ENCODE results near the gene UBE2G2. TPM values are rescaled to one million over a fixed set of nuclear protein-coding genes. Genes with fewer than 3 reads are reported as not detected.

Gene UBE2G2
- total and polyA plus RNA-seq, 2 donors (not counting 1 experiment from before 2014, with no cell fraction given), result 49.7 to 61.9 TPM

GRCh38 chr21:44823179-44823660 lies 21.6 kb upstream of the UBE2G2 start:
- no peak overlapping the region for H3K9ac ChIP-seq (ENCODE audit: insufficient read depth, low read length)
- no peak for TF ChIP-seq CTCF (conservative IDR thresholded peaks at IDR 0.05 in 1 of 2, IDR thresholded peaks at IDR 0.05 in 1 of 2; ENCODE audit: low read depth in 1 of 2, low read length in 2 of 2)
- TF ChIP-seq EZH2 (IDR thresholded peaks at IDR 0.05; ENCODE audit: low read length, missing control alignments), result no peak

GRCh38 chr21:44822484-44823178 lies 21.0 kb upstream of the UBE2G2 start:
- no peaks in the 10 kb centered on the region for H3K9me3 ChIP-seq (ENCODE audit: control insufficient read depth, insufficient read depth, low read depth, low read length)
- no peak overlapping the region for H3K4me3 ChIP-seq (replicated peaks in 1 of 4; ENCODE audit: control extremely low read depth in 1 of 4, insufficient read depth in 1 of 4, low read depth in 3 of 4, low read length in 4 of 4)
- no peaks in the 10 kb centered on the region for H3K36me3 ChIP-seq (ENCODE audit: control insufficient read depth, insufficient read depth, low read length)
- no peak overlapping the region for H3K4me2 ChIP-seq (ENCODE audit: extremely low read depth, insufficient read depth, low read length)
- no peaks in the 10 kb centered on the region for H4K20me1 ChIP-seq (ENCODE audit: control insufficient read depth, extremely low read depth, insufficient read depth, low read length)
- H3K4me1 ChIP-seq (ENCODE audit: control insufficient read depth, extremely low read depth, insufficient read depth, low read length), result no peaks in the 10 kb centered on the region
- no peak for TF ChIP-seq EZH2 (IDR thresholded peaks at IDR 0.05; ENCODE audit: low read length, missing control alignments)
- TF ChIP-seq CTCF (conservative IDR thresholded peaks at IDR 0.05 in 1 of 2, IDR thresholded peaks at IDR 0.05 in 1 of 2; ENCODE audit: low read depth in 1 of 2, low read length in 2 of 2), result no peak
- no peak for DNase-seq (ENCODE audit: low read depth in 2 of 2)
- no peak overlapping the region for H3K27ac ChIP-seq (ENCODE audit: insufficient read depth, low read length)
- H3K79me2 ChIP-seq (ENCODE audit: control insufficient read depth, insufficient read depth, low read length), result no peaks in the 10 kb centered on the region
- H2AFZ ChIP-seq (ENCODE audit: low read length), result no peak overlapping the region
- H3K9ac ChIP-seq (ENCODE audit: insufficient read depth, low read length), result no peak overlapping the region
- peaks cover 2% of the 10 kb centered on the region for H3K27me3 ChIP-seq (ENCODE audit: control insufficient read depth, insufficient read depth, low read length)

More at GRCh38 chr21:44823179-44823660, 21.6 kb upstream of the UBE2G2 start:
- Histone ChIP-seq H3K4me2 (ENCODE audit: extremely low read depth, insufficient read depth, low read length) (no peak overlapping the region), H3K9me3 (ENCODE audit: control insufficient read depth, insufficient read depth, low read depth, low read length) (no peaks in the 10 kb centered on the region), H2AFZ (ENCODE audit: low read length) (no peak overlapping the region), H4K20me1 (ENCODE audit: control insufficient read depth, extremely low read depth, insufficient read depth, low read length) (no peaks in the 10 kb centered on the region), H3K36me3 (ENCODE audit: control insufficient read depth, insufficient read depth, low read length) (no peaks in the 10 kb centered on the region), H3K4me3 (replicated peaks in 1 of 4; ENCODE audit: control extremely low read depth in 1 of 4, insufficient read depth in 1 of 4, low read depth in 3 of 4, low read length in 4 of 4) (no peak overlapping the region), H3K27ac (ENCODE audit: insufficient read depth, low read length) (no peak overlapping the region), H3K79me2 (ENCODE audit: control insufficient read depth, insufficient read depth, low read length) (no peaks in the 10 kb centered on the region), H3K27me3 (ENCODE audit: control insufficient read depth, insufficient read depth, low read length) (peaks cover 2% of the 10 kb centered on the region), H3K4me1 (ENCODE audit: control insufficient read depth, extremely low read depth, insufficient read depth, low read length) (no peaks in the 10 kb centered on the region)
- DNase-seq (ENCODE audit: low read depth in 2 of 2), result no peak

GRCh38 chr21:44820851-44821250 lies 19.2 kb upstream of the UBE2G2 start:
- no peaks in the 10 kb centered on the region for H3K27me3 ChIP-seq (ENCODE audit: control insufficient read depth, insufficient read depth, low read length)
- TF ChIP-seq EZH2 (IDR thresholded peaks at IDR 0.05; ENCODE audit: low read length, missing control alignments) (no peak), CTCF (conservative IDR thresholded peaks at IDR 0.05 in 1 of 2, IDR thresholded peaks at IDR 0.05 in 1 of 2; ENCODE audit: low read depth in 1 of 2, low read length in 2 of 2) (no peak)
- H3K4me2 ChIP-seq (ENCODE audit: extremely low read depth, insufficient read depth, low read length), result no peak overlapping the region
- no peak overlapping the region for H3K4me3 ChIP-seq (replicated peaks in 1 of 4; ENCODE audit: control extremely low read depth in 1 of 4, insufficient read depth in 1 of 4, low read depth in 3 of 4, low read length in 4 of 4)
- no peaks in the 10 kb centered on the region for H4K20me1 ChIP-seq (ENCODE audit: control insufficient read depth, extremely low read depth, insufficient read depth, low read length)
- no peak overlapping the region for H2AFZ ChIP-seq (ENCODE audit: low read length)
- no peak overlapping the region for H3K27ac ChIP-seq (ENCODE audit: insufficient read depth, low read length)
- H3K9me3 ChIP-seq (ENCODE audit: control insufficient read depth, insufficient read depth, low read depth, low read length), result no peaks in the 10 kb centered on the region
- DNase-seq (ENCODE audit: low read depth in 2 of 2), result peak; percentile 23 to 25
- no peaks in the 10 kb centered on the region for H3K36me3 ChIP-seq (ENCODE audit: control insufficient read depth, insufficient read depth, low read length)
- no peak overlapping the region for H3K9ac ChIP-seq (ENCODE audit: insufficient read depth, low read length)
- H3K4me1 ChIP-seq (ENCODE audit: control insufficient read depth, extremely low read depth, insufficient read depth, low read length), result peaks cover 3% of the 10 kb centered on the region
- peaks cover 13% of the 10 kb centered on the region for H3K79me2 ChIP-seq (ENCODE audit: control insufficient read depth, insufficient read depth, low read length)

Measured in fibroblast of lung (primary cell).